Measurements from ENCODE around the gene COL9A3. TPM values are rescaled to one million over a fixed set of nuclear protein-coding genes. Genes with fewer than 3 reads are reported as not detected.

COL9A3 gene
- total RNA-seq, 2 experiments from 2014 or later, result not detected

GRCh38 chr20:62889411-62889810, 72.6 kb downstream of the COL9A3 start:
- Mint-ChIP-seq H3K9me3 (no peaks in the 10 kb centered on the region), H3K27ac (no peak overlapping the region), H3K27me3 (ENCODE audit: low read depth) (no peaks in the 10 kb centered on the region), H3K4me3 (no peak overlapping the region), H3K4me1 (ENCODE audit: low read depth) (peaks cover 35% of the 10 kb centered on the region), H3K36me3 (ENCODE audit: low read depth) (peaks cover 41% of the 10 kb centered on the region)
- DNase-seq, result no peak
- CTCF ChIA-PET, result interaction anchor here (0.8 to 2.8 kb wide), 3 partner anchors 8 to 12 kb away, joined by 3 to 12 read pairs (median 4); no protein-coding TSS in a partner anchor
- intact Hi-C loops (cut with micrococcal nuclease), result no loop called here

- no peak overlapping the region for H3K27ac Mint-ChIP-seq
- peaks cover 42% of the 10 kb centered on the region for H3K36me3 Mint-ChIP-seq (ENCODE audit: low read depth)
- CTCF ChIA-PET, result interaction anchor here (0.8 to 2.8 kb wide), 4 partner anchors 8 to 67 kb away, joined by 3 to 12 read pairs (median 4); no protein-coding TSS in a partner anchor
- intact Hi-C loops (cut with micrococcal nuclease), result no loop called here
- H3K9me3 Mint-ChIP-seq, result no peaks in the 10 kb centered on the region
- H3K27me3 Mint-ChIP-seq (ENCODE audit: low read depth), result no peaks in the 10 kb centered on the region
- H3K4me1 Mint-ChIP-seq (ENCODE audit: low read depth), result peaks cover 35% of the 10 kb centered on the region
- H3K4me3 Mint-ChIP-seq, result no peak overlapping the region
- DNase-seq, result no peak
Observed at GRCh38 chr20:62889871-62890270, 73.0 kb downstream of the COL9A3 start.

GRCh38 chr20:62890444-62890843, 73.6 kb downstream of the COL9A3 start:
- peaks cover 46% of the 10 kb centered on the region for H3K36me3 Mint-ChIP-seq (ENCODE audit: low read depth)
- CTCF ChIA-PET, result interaction anchor here (1.5 to 2.8 kb wide), 3 partner anchors 10 to 68 kb away, joined by 3 to 12 read pairs (median 4); no protein-coding TSS in a partner anchor
- no peaks in the 10 kb centered on the region for H3K27me3 Mint-ChIP-seq (ENCODE audit: low read depth)
- H3K4me3 Mint-ChIP-seq, result no peak overlapping the region
- intact Hi-C loops (cut with micrococcal nuclease), result no loop called here
- no peak for DNase-seq
- H3K9me3 Mint-ChIP-seq, result no peaks in the 10 kb centered on the region
- H3K4me1 Mint-ChIP-seq (ENCODE audit: low read depth), result peaks cover 35% of the 10 kb centered on the region
- no peak overlapping the region for H3K27ac Mint-ChIP-seq

Other genes with a start within 250 kb of the COL9A3 start
- 10 to 100 TPM; 22.4 to 22.6 TPM for gene SLCO4A1, start 174.5 kb upstream of the COL9A3 start, total RNA-seq
- gene NTSR1, start 108.2 kb upstream of the COL9A3 start, total RNA-seq, result not detected
- 1 to 10 TPM; 7.3 to 8.0 TPM for gene MRGBP, start 20.6 kb upstream of the COL9A3 start, total RNA-seq
- 10 to 100 TPM; 23.7 to 24.6 TPM for gene OGFR, start 12.2 kb upstream of the COL9A3 start, total RNA-seq
- 1 to 10 TPM; 5.4 to 5.5 TPM for gene TCFL5, start 44.8 kb downstream of the COL9A3 start, total RNA-seq
- gene DIDO1, start 109.5 kb downstream of the COL9A3 start, total RNA-seq, result 10 to 100 TPM; 49.5 to 50.3 TPM
- gene GID8, start 121.1 kb downstream of the COL9A3 start, total RNA-seq, result 10 to 100 TPM; 32.7 to 34.0 TPM
- 10 to 100 TPM; 17.4 to 20.6 TPM for gene SLC17A9, start 135.7 kb downstream of the COL9A3 start, total RNA-seq
- not detected for gene BHLHE23, start 189.9 kb downstream of the COL9A3 start, total RNA-seq